PC-3 (cell line): ENCODE measurements around the gene PRR5.

ENCODE experiments used
- CTCF ChIP-seq: fragments of 300-600 bp; sonication (generic); conservative IDR thresholded peaks from 2 replicates; pipeline ENCODE4 v1.5.1; 2017; ENCODE audit warnings: antibody characterized with exemption, low read depth, mild to moderate bottlenecking, low read length
- EZH2 ChIP-seq: fragments of 300-600 bp; sonication (generic); IDR thresholded peaks from one replicate; pipeline ENCODE4 v1.6.1; 2017; ENCODE audit warnings: antibody characterized with exemption, mild to moderate bottlenecking, low read length; ENCODE audit not compliant: unreplicated experiment
- EZH2phosphoT487 ChIP-seq: fragments of 300-600 bp; sonication (generic); IDR thresholded peaks from 2 replicates; pipeline ENCODE4 v1.6.1; 2018; ENCODE audit warnings: mild to moderate bottlenecking, antibody characterized with exemption, low read length, borderline replicate concordance

- TF ChIP-seq CTCF (no peak), EZH2 (no peak), EZH2phosphoT487 (no peak)
These were observed 35.8 kb upstream of the PRR5 start for GRCh38 chr22:44666207-44666585.
